Measurements from ENCODE around the gene ITIH6. TPM values are rescaled to one million over a fixed set of nuclear protein-coding genes. Genes with fewer than 3 reads are reported as not detected.
A peak's percentile ranks its signal among the peaks of the same experiment; 100 is the strongest.

The ITIH6 gene
- total RNA-seq, 4 donors from 2014 or later = 0.13 TPM; not detected in 3

- TF ChIP-seq POLR2AphosphoS5 (IDR thresholded peaks at IDR 0.05) (no peak), CTCF (IDR thresholded peaks at IDR 0.05) (no peak), POLR2A (IDR thresholded peaks at IDR 0.05) (no peak), EP300 (IDR thresholded peaks at IDR 0.05) (no peak)
- Histone ChIP-seq H3K36me3 (peaks cover 48% of the 10 kb centered on the region), H3K4me3 (no peak overlapping the region), H3K27ac (no peak overlapping the region), H3K4me1 (peaks cover 21% of the 10 kb centered on the region), H3K9me3 (no peaks in the 10 kb centered on the region), H3K27me3 (no peaks in the 10 kb centered on the region)
- DNase-seq (ENCODE audit: low spot score in 2 of 2) = no peak
- 75% methylated on average over 3 of the region's 5 CpGs for WGBS
Measured at GRCh38 chrX:54810532-54810931, 12.5 kb upstream of the ITIH6 start.

- Histone ChIP-seq H3K4me3 (peak overlapping the region; percentile 72), H3K36me3 (peaks cover 31% of the 10 kb centered on the region), H3K4me1 (peaks cover 21% of the 10 kb centered on the region), H3K27ac (peak overlapping the region; percentile 84), H3K27me3 (no peaks in the 10 kb centered on the region), H3K9me3 (no peaks in the 10 kb centered on the region)
- WGBS = 32% methylated on average over 38 of the region's 38 CpGs
- peak; percentile 92 to 94 for DNase-seq (ENCODE audit: low spot score in 2 of 2)
- TF ChIP-seq POLR2A (IDR thresholded peaks at IDR 0.05) (no peak), POLR2AphosphoS5 (IDR thresholded peaks at IDR 0.05) (no peak), CTCF (IDR thresholded peaks at IDR 0.05) (no peak), EP300 (IDR thresholded peaks at IDR 0.05) (no peak)
Measured at GRCh38 chrX:54808605-54809483, 10.8 kb upstream of the ITIH6 start.

GRCh38 chrX:54808109-54808604 lies 10.1 kb upstream of the ITIH6 start:
- no peak for TF ChIP-seq POLR2A (IDR thresholded peaks at IDR 0.05)
- no peak for TF ChIP-seq POLR2AphosphoS5 (IDR thresholded peaks at IDR 0.05)
- TF ChIP-seq CTCF (IDR thresholded peaks at IDR 0.05) = no peak
- TF ChIP-seq EP300 (IDR thresholded peaks at IDR 0.05) = no peak
- H3K27ac ChIP-seq = peak overlapping the region; percentile 84
- H3K9me3 ChIP-seq = no peaks in the 10 kb centered on the region
- peak; percentile 78 to 79 for DNase-seq (ENCODE audit: low spot score in 2 of 2)
- H3K36me3 ChIP-seq = peaks cover 26% of the 10 kb centered on the region
- H3K4me1 ChIP-seq = peaks cover 21% of the 10 kb centered on the region
- peak overlapping the region; percentile 72 for H3K4me3 ChIP-seq
- WGBS = 30% methylated on average over 23 of the region's 23 CpGs
- no peaks in the 10 kb centered on the region for H3K27me3 ChIP-seq

- Histone ChIP-seq H3K27ac (peak within 1 kb of the TSS; percentile 84), H3K27me3 (no peaks in the 10 kb centered on the region), H3K36me3 (peaks cover 21% of the 10 kb centered on the region), H3K4me3 (peak within 1 kb of the TSS; percentile 72), H3K4me1 (peaks cover 21% of the 10 kb centered on the region), H3K9me3 (no peaks in the 10 kb centered on the region)
- TF ChIP-seq POLR2AphosphoS5 (IDR thresholded peaks at IDR 0.05) = no peak
- TF ChIP-seq EP300 (IDR thresholded peaks at IDR 0.05) = no peak
- TF ChIP-seq CTCF (IDR thresholded peaks at IDR 0.05) = no peak
- no peak for TF ChIP-seq POLR2A (IDR thresholded peaks at IDR 0.05)
- DNase-seq (ENCODE audit: low spot score in 2 of 2) = no peak
- WGBS = 25% methylated on average over 17 of the region's 17 CpGs
Measured at GRCh38 chrX:54807524-54808108, 9.6 kb upstream of the ITIH6 start, which contains the start of gene MAGED2. MAGED2 (plus strand) TSS chrX:54807745; CDS start chrX:54809332, 1,587 bp downstream.

- WGBS = 75% methylated on average over 2 of the region's 2 CpGs
- no peak overlapping the region for H3K4me3 ChIP-seq
- no peaks in the 10 kb centered on the region for H3K9me3 ChIP-seq
- no peak for TF ChIP-seq POLR2A (IDR thresholded peaks at IDR 0.05)
- no peak for TF ChIP-seq EP300 (IDR thresholded peaks at IDR 0.05)
- no peak for TF ChIP-seq CTCF (IDR thresholded peaks at IDR 0.05)
- no peak for TF ChIP-seq POLR2AphosphoS5 (IDR thresholded peaks at IDR 0.05)
- H3K36me3 ChIP-seq = no peaks in the 10 kb centered on the region
- H3K27me3 ChIP-seq = no peaks in the 10 kb centered on the region
- no peak overlapping the region for H3K27ac ChIP-seq
- DNase-seq (ENCODE audit: low spot score in 2 of 2) = no peak
- no peaks in the 10 kb centered on the region for H3K4me1 ChIP-seq
Measured at GRCh38 chrX:54799046-54799445, 991 bp upstream of the ITIH6 start.

Measured in suprapubic skin (tissue), 4 donors.